SJSA1 (cell line): ENCODE measurements around the gene FOXO4. TPM values are rescaled to one million over a fixed set of nuclear protein-coding genes. Genes with fewer than 3 reads are reported as not detected.
A peak's percentile ranks its signal among the peaks of the same experiment; 100 is the strongest.
"Not testable (repeated sequence)": the region's sequence is repeated elsewhere in the genome, so short reads cannot be mapped to it uniquely, and the experiment has no call there.

Experiments
- DNase-seq, 2 experiments: peaks; one replicate each; pipeline ENCODE4 v3.0.0-alpha.2; 2015 to 2020; ENCODE audit warnings: low spot score in 2 of 2, low read depth in 1 of 2
- H3K27ac ChIP-seq: fragments of 250-450 bp; sonication (Bioruptor Pico); 2 replicates; pipeline ENCODE4 v1.5.1; 2020; ENCODE audit warnings: mild to moderate bottlenecking, moderate library complexity
- H3K27me3 ChIP-seq: fragments of 250-450 bp; sonication (Bioruptor Pico); replicated peaks from 2 replicates; pipeline ENCODE4 v1.5.1; 2020; ENCODE audit warnings: mild to moderate bottlenecking, moderate library complexity
- H3K36me3 ChIP-seq: fragments of 250-450 bp; sonication (Bioruptor Pico); 2 replicates; pipeline ENCODE4 v1.5.1; 2020; ENCODE audit warnings: mild to moderate bottlenecking
- H3K4me1 ChIP-seq: fragments of 250-450 bp; sonication (Bioruptor Pico); replicated peaks from 2 replicates; pipeline ENCODE4 v1.6.1; 2021; ENCODE audit warnings: mild to moderate bottlenecking
- H3K4me3 ChIP-seq: fragments of 250-450 bp; sonication (Bioruptor Pico); 2 replicates; pipeline ENCODE4 v1.5.1; 2020; ENCODE audit warnings: mild to moderate bottlenecking
- H3K9me3 ChIP-seq: fragments of 250-450 bp; sonication (Bioruptor Pico); replicated peaks from 2 replicates; pipeline ENCODE4 v1.5.1; 2020; ENCODE audit warnings: mild to moderate bottlenecking
- total RNA-seq: library from RNA; depleted of rRNA; stranded (reverse); fragments of >200 nt; shearing (Covaris generic); gene quantifications from 2 replicates; pipeline ENCODE4 v1.2.3, GENCODE V29; 2014; rRNA removed

The FOXO4 gene, protein sequence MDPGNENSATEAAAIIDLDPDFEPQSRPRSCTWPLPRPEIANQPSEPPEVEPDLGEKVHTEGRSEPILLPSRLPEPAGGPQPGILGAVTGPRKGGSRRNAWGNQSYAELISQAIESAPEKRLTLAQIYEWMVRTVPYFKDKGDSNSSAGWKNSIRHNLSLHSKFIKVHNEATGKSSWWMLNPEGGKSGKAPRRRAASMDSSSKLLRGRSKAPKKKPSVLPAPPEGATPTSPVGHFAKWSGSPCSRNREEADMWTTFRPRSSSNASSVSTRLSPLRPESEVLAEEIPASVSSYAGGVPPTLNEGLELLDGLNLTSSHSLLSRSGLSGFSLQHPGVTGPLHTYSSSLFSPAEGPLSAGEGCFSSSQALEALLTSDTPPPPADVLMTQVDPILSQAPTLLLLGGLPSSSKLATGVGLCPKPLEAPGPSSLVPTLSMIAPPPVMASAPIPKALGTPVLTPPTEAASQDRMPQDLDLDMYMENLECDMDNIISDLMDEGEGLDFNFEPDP
- not detected in 2 replicates for total RNA-seq

DNA sequence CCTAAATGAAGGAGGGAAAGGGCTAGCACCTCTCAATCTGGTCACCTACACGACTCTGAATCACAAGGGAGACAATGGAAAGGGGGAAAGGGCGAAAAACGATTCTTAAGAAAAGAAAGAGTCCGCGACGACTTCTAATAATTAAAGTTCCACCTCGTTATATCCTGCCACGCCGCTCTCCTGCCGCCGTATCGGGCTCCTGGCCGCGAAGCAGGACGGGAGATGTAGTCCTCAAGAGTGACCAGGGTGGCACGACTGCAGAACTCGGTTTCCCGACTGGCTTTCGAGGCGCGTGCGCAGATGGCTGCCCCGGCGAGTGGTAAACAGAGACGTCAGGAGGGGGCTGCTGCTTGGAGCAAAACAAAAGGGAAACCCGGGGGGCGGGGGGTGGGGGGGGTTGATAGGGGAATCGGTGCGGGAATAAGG is at the start of gene FOXO4:
TSS of gene FOXO4 (plus strand) at position 297 of the 426 bp plus-strand sequence. CDS start 678 bp downstream, outside the sequence.
- DNase-seq: peak; percentile 37 to 83
- Histone ChIP-seq H3K9me3 (no peaks in the 10 kb centered on the region), H3K4me1 (no peaks in the 10 kb centered on the region), H3K4me3 (peak within 1 kb of the TSS; percentile 37), H3K27me3 (no peaks in the 10 kb centered on the region), H3K27ac (no peak within 1 kb of the TSS), H3K36me3 (no peaks in the 10 kb centered on the region)

DNA sequence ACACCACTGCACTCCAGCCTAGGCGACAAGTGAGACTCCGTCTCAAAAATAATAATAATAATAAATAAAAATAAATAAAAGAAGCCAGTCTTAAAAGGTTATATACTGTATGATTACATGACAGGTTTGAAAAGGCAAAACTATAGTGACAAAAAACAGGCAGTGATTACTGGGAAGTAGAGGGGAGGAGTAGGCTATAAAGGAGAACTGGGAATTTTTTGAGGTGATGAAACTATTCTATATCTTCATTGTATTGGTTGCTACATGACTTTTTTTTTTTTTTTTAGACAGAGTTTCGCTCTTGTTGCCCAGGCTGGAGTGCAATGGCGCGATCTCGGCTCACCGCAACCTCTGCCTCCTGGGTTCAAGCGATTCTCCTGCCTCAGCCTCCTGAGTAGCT is 47.8 kb upstream of the FOXO4 start:
- H3K9me3 ChIP-seq, DNase-seq, H3K4me3 ChIP-seq, H3K27ac ChIP-seq, H3K36me3 ChIP-seq, H3K27me3 ChIP-seq, H3K4me1 ChIP-seq: not testable (repeated sequence)

DNA sequence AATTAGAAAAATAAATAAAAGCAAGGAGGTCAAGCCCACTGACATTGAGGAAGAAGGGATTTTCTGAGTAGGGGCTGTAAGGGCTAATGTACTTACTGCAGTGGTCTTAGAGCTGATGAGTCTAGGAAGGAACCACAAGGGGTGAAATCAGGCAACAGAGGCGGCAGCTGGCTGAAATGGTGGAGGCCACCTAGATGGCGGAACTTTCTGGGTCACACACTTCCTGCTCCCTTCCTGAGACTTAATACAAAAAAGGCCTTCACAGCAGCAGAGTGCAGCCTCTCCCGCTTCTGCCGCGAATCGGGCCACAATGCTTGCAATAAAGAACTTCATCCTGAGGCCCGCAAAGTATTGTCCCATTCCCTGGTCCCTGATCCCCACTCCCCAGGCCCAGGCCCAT is 42.9 kb upstream of the FOXO4 start:
- no peaks in the 10 kb centered on the region; the same call in 1 of the 2 replicates for H3K36me3 ChIP-seq
- no peaks in the 10 kb centered on the region for H3K9me3 ChIP-seq
- H3K27ac ChIP-seq: no peak overlapping the region
- peaks cover 12% of the 10 kb centered on the region for H3K4me1 ChIP-seq
- no peaks in the 10 kb centered on the region for H3K27me3 ChIP-seq
- no peak for DNase-seq
- no peak overlapping the region for H3K4me3 ChIP-seq

DNA sequence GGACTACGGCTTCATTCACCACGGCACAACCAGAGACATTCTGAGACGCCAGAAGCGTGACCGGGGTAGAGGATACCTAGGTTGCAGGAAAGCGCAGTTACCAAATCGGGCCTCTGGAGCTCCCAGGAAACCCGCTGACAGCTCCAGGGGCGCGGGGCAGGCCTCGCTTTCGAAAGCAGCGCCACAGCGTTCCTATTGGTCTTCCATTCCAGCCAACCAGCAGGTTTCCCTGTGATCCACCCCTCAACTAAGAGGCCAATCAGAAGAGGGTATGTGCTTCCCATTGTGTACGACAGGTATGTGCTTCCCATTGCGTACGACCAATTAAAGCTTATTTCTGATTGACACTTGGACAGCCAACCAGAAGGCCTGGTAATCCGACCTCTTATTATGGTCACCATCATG is 42.4 kb upstream of the FOXO4 start:
- Histone ChIP-seq H3K4me1 (peaks cover 12% of the 10 kb centered on the region), H3K27ac (no peak overlapping the region), H3K4me3 (no peak overlapping the region), H3K27me3 (no peaks in the 10 kb centered on the region), H3K36me3 (peaks cover 3% of the 10 kb centered on the region; the same call in 1 of the 2 replicates), H3K9me3 (no peaks in the 10 kb centered on the region)
- no peak for DNase-seq

GRCh38 chrX:71056867-71057266 is 38.8 kb upstream of the FOXO4 start:
- Histone ChIP-seq H3K4me1 (peaks cover 12% of the 10 kb centered on the region), H3K27me3 (no peaks in the 10 kb centered on the region), H3K9me3 (no peaks in the 10 kb centered on the region), H3K4me3 (no peak overlapping the region), H3K36me3 (peaks cover 8% of the 10 kb centered on the region; the same call in 1 of the 2 replicates), H3K27ac (peak overlapping the region; percentile 45)
- no peak for DNase-seq

DNA sequence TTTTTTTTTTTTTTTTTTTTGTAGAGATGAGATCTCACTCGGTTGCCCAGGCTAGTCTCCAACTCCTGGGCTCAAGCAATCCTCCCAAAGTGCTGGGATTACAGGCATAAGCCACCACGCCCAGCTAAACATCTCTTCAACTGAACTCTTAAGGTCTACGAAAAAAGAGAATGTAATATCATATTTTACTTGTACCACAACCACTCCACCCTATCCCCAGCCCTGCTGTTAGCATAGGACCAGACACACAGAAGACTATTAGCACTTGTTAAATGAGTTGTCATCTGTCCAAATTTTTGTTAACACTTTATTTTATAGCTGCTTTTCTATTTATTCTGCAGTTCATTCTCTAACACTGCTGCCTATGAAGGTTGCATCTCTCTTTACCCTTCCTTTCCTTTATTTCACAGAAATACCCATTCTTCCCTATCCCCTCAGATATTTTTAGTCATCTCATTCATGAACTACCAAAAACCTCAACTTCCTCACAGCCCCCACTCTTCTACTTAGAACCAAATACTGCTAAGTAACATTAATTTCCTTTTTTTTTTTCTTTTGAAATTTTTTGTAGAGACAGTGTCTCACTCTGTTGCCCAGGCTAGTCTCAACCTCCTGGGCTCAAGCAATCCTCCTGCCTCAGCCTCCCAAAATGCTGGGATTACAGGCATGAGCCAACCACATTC is 37.7 kb upstream of the FOXO4 start:
- peaks cover 12% of the 10 kb centered on the region for H3K4me1 ChIP-seq
- H3K9me3 ChIP-seq: no peaks in the 10 kb centered on the region
- H3K36me3 ChIP-seq: peaks cover 10% of the 10 kb centered on the region; the same call in 1 of the 2 replicates
- no peak overlapping the region for H3K4me3 ChIP-seq
- no peaks in the 10 kb centered on the region for H3K27me3 ChIP-seq
- DNase-seq: no peak
- no peak overlapping the region for H3K27ac ChIP-seq

DNA sequence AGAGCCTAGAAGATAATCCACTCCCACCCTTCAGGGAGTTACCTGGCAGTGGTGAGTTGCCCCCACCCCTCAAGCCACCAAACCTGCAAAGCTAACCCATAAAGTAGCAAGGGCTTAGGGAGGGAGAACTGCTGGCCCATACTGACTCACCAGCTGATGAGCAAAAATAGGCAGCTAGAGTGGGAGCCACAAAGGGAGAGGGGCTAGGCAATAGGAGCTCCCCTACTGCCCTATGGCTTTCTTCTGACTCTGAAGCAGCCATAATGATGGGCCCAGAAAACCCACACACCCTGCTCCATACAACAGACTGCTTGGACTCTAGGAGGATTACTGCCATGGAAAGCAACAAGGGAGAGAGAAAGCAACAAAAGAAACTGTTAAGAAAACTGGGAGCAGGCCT is 35.5 kb upstream of the FOXO4 start:
- no peak overlapping the region for H3K4me3 ChIP-seq
- no peak for DNase-seq
- no peak overlapping the region for H3K27ac ChIP-seq
- H3K36me3 ChIP-seq: peaks cover 10% of the 10 kb centered on the region; the same call in 1 of the 2 replicates
- H3K27me3 ChIP-seq: no peaks in the 10 kb centered on the region
- peaks cover 12% of the 10 kb centered on the region for H3K4me1 ChIP-seq
- H3K9me3 ChIP-seq: no peaks in the 10 kb centered on the region

DNA sequence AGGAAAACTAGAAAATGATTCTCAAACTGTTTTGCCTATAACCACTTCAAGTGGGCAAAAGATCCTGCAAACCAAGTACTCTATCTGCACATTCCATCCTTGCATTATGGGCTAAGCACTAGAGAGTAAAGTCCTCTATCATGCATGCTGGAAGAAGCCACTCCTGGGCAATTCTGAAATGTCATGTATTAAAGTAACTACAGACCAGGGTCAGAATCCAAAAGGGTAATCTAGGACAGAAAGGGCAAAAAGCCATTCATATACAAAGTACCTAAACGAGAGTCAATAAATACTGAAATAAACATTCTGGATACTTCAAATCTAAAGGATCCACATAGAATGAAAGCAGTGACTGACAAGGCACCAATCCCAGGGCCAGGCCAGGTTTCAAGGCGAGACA is 28.6 kb upstream of the FOXO4 start:
- Histone ChIP-seq H3K27me3 (no peaks in the 10 kb centered on the region; the same call in 1 of the 2 replicates), H3K4me1 (0 out of 2 replicates have a peak, but pooled peaks cover 11% of the 10 kb centered on the region), H3K36me3 (no peaks in the 10 kb centered on the region; the same call in 1 of the 2 replicates), H3K4me3 (peak overlapping the region; percentile 61), H3K9me3 (no peaks in the 10 kb centered on the region), H3K27ac (no peak overlapping the region; the same call in 1 of the 2 replicates)
- no peak for DNase-seq

DNA sequence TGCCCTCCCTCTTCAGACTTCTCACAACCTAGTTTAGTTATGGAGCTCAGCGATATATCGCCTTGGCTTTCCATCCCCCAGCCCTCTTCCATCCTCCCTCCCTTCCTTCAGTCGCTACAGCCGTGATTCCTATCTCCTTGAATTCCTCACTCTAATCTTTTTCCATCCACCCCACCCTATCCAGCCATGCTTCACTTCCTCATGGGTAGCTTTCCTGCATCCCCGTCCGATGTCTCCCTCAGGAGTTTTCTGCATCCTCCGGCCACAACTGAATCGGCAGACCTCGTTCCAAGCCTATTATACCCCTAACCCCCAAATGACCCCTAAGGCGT is 28.0 kb upstream of the FOXO4 start:
- Histone ChIP-seq H3K27me3 (no peaks in the 10 kb centered on the region; the same call in 1 of the 2 replicates), H3K4me3 (peak overlapping the region; percentile 61), H3K36me3 (no peaks in the 10 kb centered on the region), H3K4me1 (0 out of 2 replicates have a peak, but pooled peaks cover 11% of the 10 kb centered on the region), H3K9me3 (no peaks in the 10 kb centered on the region), H3K27ac (peak overlapping the region; percentile 63)
- peak in 1 of 2 experiments; percentile 24 for DNase-seq

- Histone ChIP-seq H3K4me3 (peak within 1 kb of the TSS; percentile 61), H3K36me3 (no peaks in the 10 kb centered on the region), H3K4me1 (0 out of 2 replicates have a peak, but pooled peaks cover 11% of the 10 kb centered on the region), H3K9me3 (no peaks in the 10 kb centered on the region), H3K27me3 (no peaks in the 10 kb centered on the region; the same call in 1 of the 2 replicates), H3K27ac (peak within 1 kb of the TSS; percentile 63)
- peak; percentile 89 to 96 for DNase-seq
These were observed 27.4 kb upstream of the FOXO4 start, which contains the start of gene SNX12 for GRCh38 chrX:71068044-71068918. Gene SNX12, minus strand, starts transcription at chrX:71068334. Its CDS starts 28 bp downstream, at chrX:71068306.

DNA sequence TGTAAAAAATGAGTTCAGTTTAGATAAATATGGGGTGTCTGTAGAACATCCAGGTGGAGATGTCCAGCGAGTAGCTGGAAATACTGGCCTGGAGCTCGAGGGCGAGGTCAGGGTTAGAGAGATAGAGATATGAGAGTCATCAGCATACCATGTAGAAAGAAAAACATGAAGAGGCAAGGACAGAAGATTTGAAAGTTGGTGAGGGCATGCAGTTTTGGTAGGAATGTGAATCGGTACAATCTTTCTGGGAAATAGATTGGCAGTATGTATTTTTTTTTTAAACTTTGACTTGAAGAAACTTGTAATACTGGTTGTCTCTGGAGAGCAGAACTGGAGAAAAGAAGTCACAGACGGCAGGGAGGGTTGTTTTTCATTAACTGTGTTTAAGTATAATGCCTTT is 25.1 kb upstream of the FOXO4 start:
- 0 out of 2 replicates have a peak, but pooled peaks cover 11% of the 10 kb centered on the region for H3K4me1 ChIP-seq
- H3K27me3 ChIP-seq: no peaks in the 10 kb centered on the region; the same call in 1 of the 2 replicates
- no peak overlapping the region for H3K27ac ChIP-seq
- no peaks in the 10 kb centered on the region for H3K9me3 ChIP-seq
- no peak overlapping the region for H3K4me3 ChIP-seq
- no peak for DNase-seq
- no peaks in the 10 kb centered on the region for H3K36me3 ChIP-seq

GRCh38 chrX:71081330-71082123 is 14.1 kb upstream of the FOXO4 start:
- H3K9me3 ChIP-seq: no peaks in the 10 kb centered on the region
- DNase-seq: peak in 1 of 2 experiments; percentile 36
- H3K4me1 ChIP-seq: peaks cover 10% of the 10 kb centered on the region

More at GRCh38 chrX:71081330-71082123, 14.1 kb upstream of the FOXO4 start:
- H3K36me3 ChIP-seq: no peaks in the 10 kb centered on the region
- H3K27ac ChIP-seq: no peak overlapping the region
- no peaks in the 10 kb centered on the region for H3K27me3 ChIP-seq
- no peak overlapping the region for H3K4me3 ChIP-seq
